Activated T-cell treated with anti-CD3 and anti-CD28 coated beads for 48 hours (primary cell): ENCODE results near the gene FKBP7.
A peak's percentile ranks its signal among the peaks of the same experiment; 100 is the strongest.
"Not testable (repeated sequence)": the region's sequence is repeated elsewhere in the genome, so short reads cannot be mapped to it uniquely, and the experiment has no call there.

Experiments used
- DNase-seq: peaks from one replicate; pipeline ENCODE4 v3.0.0-alpha.2; 2020; ENCODE audit warnings: low read depth

Gene FKBP7

GRCh38 chr2:178478439-178479274, at the start of gene FKBP7:
FKBP7 (minus strand) TSS chr2:178478600; CDS start chr2:178478499, 101 bp downstream.
- peak; percentile 75 for DNase-seq

GRCh38 chr2:178527592-178527991, 49.2 kb upstream of the FKBP7 start:
- DNase-seq, result no peak

GRCh38 chr2:178526256-178526655, 47.9 kb upstream of the FKBP7 start:
- DNase-seq, result no peak

GRCh38 chr2:178525460-178525859, 47.1 kb upstream of the FKBP7 start:
- DNase-seq, result not testable (repeated sequence)

- DNase-seq, result not testable (repeated sequence)
These were observed 46.6 kb upstream of the FKBP7 start for GRCh38 chr2:178525010-178525409.

- no peak for DNase-seq
These were observed 45.3 kb upstream of the FKBP7 start for GRCh38 chr2:178523596-178524134.

GRCh38 chr2:178522950-178523595, 44.7 kb upstream of the FKBP7 start:
- peak; percentile 75 for DNase-seq

- peak; percentile 28 for DNase-seq
These were observed 43.1 kb upstream of the FKBP7 start for GRCh38 chr2:178521304-178522150.

GRCh38 chr2:178517496-178517895, 39.1 kb upstream of the FKBP7 start:
- DNase-seq, result no peak

GRCh38 chr2:178514664-178515063, 36.3 kb upstream of the FKBP7 start:
- DNase-seq, result peak; percentile 19

- no peak for DNase-seq
These were observed 35.5 kb upstream of the FKBP7 start for GRCh38 chr2:178513876-178514275.

- no peak for DNase-seq
These were observed 34.1 kb upstream of the FKBP7 start for GRCh38 chr2:178512484-178512883.

GRCh38 chr2:178510384-178510783, 32.0 kb upstream of the FKBP7 start:
- no peak for DNase-seq

GRCh38 chr2:178508646-178509045, 30.2 kb upstream of the FKBP7 start:
- no peak for DNase-seq

GRCh38 chr2:178506949-178507348, 28.5 kb upstream of the FKBP7 start:
- no peak for DNase-seq

- no peak for DNase-seq
These were observed 28.1 kb upstream of the FKBP7 start for GRCh38 chr2:178506524-178506923.

- DNase-seq, result no peak
These were observed 27.7 kb upstream of the FKBP7 start for GRCh38 chr2:178506101-178506500.

GRCh38 chr2:178502751-178503150, 24.4 kb upstream of the FKBP7 start:
- no peak for DNase-seq

GRCh38 chr2:178499640-178500039, 21.2 kb upstream of the FKBP7 start:
- no peak for DNase-seq

- DNase-seq, result no peak
These were observed 19.7 kb upstream of the FKBP7 start for GRCh38 chr2:178498137-178498536.

- DNase-seq, result no peak
These were observed 17.6 kb upstream of the FKBP7 start for GRCh38 chr2:178496049-178496448.

GRCh38 chr2:178491612-178492011, 13.2 kb upstream of the FKBP7 start:
- DNase-seq, result no peak
